HepG2 (cell line): ENCODE results near the gene PYY. TPM values are rescaled to one million over a fixed set of nuclear protein-coding genes. Genes with fewer than 3 reads are reported as not detected.
A peak's percentile ranks its signal among the peaks of the same experiment; 100 is the strongest.

Experiments
- ASH2L ChIP-seq: fragments of 300-600, 200-600 bp; sonication (generic); IDR thresholded peaks from 2 replicates; pipeline ENCODE4 v1.7.0; 2017; ENCODE audit warnings: low read depth, mild to moderate bottlenecking, moderate library complexity, mixed read lengths, low read length; ENCODE audit not compliant: insufficient read length
- BHLHE40 ChIP-seq: IDR thresholded peaks from 2 replicates; pipeline ENCODE4 v1.6.1; 2011; ENCODE audit warnings: low read length, improper control_type of control experiment
- KLF9 ChIP-seq: IDR thresholded peaks from 2 replicates; pipeline ENCODE4 v1.6.1; 2016; ENCODE audit warnings: low read depth
- KMT2B ChIP-seq: IDR thresholded peaks from 2 replicates; pipeline ENCODE4 v1.6.1; 2016; ENCODE audit warnings: missing genetic modification reagents, missing compliant biosample characterization
- MBNL3 ChIP-seq: fragments of 250-450 bp; sonication (Bioruptor Pico); conservative IDR thresholded peaks from 2 replicates; pipeline ENCODE4 v1.8.0; 2022; ENCODE audit warnings: mild to moderate bottlenecking, inconsistent platforms
- NR2F1 ChIP-seq, 2 experiments: fragments of 450-650 bp in 1 of 2; formaldehyde crosslinking in 1 of 2; IDR thresholded peaks; 2 replicates each; pipeline versions ENCODE4 v1.5.0 to v1.6.1; 2016 to 2020; ENCODE audit warnings: mild to moderate bottlenecking in 1 of 2, missing compliant biosample characterization in 1 of 2, missing genetic modification reagents in 1 of 2, moderate library complexity in 1 of 2
- NR2F6 ChIP-seq, 2 experiments: IDR thresholded peaks; 2 replicates each; pipeline ENCODE4 v1.6.1; 2016; ENCODE audit warnings: antibody characterized with exemption in 1 of 2, mild to moderate bottlenecking in 1 of 2
- PAX8 ChIP-seq: sonication (generic); formaldehyde crosslinking; IDR thresholded peaks from 2 replicates; pipeline ENCODE4 v1.8.0; 2022; ENCODE audit warnings: mild to moderate bottlenecking, missing genetic modification reagents, borderline replicate concordance
- PCBP1 ChIP-seq: fragments of 200-400 bp; formaldehyde crosslinking; IDR thresholded peaks from 2 replicates; pipeline ENCODE4 v1.6.1; 2017; ENCODE audit warnings: mild to moderate bottlenecking, low read depth, low read length, borderline replicate concordance
- SALL2 ChIP-seq: sonication (generic); formaldehyde crosslinking; IDR thresholded peaks from 2 replicates; pipeline ENCODE4 v1.8.1; 2023; ENCODE audit warnings: mild to moderate bottlenecking, missing genetic modification reagents, inconsistent platforms
- SOX6 ChIP-seq, 2 experiments: fragments of 450-650 bp in 1 of 2; sonication (generic) in 1 of 2; formaldehyde crosslinking in 1 of 2; IDR thresholded peaks; 2 replicates each; pipeline versions ENCODE4 v1.4.0 to v1.6.1; 2017 to 2020; ENCODE audit warnings: antibody characterized with exemption in 1 of 2, mild to moderate bottlenecking in 1 of 2, missing genetic modification reagents in 1 of 2
- TCF7 ChIP-seq: sonication (generic); IDR thresholded peaks from 2 replicates; pipeline ENCODE4 v1.6.1; 2016; ENCODE audit warnings: antibody characterized with exemption, low read depth
- TEAD2 ChIP-seq: sonication (generic); formaldehyde crosslinking; IDR thresholded peaks from 2 replicates; pipeline ENCODE4 v1.9.0; 2021; ENCODE audit warnings: missing genetic modification reagents
- ZC3H13 ChIP-seq: sonication (generic); formaldehyde crosslinking; IDR thresholded peaks from 2 replicates; pipeline ENCODE4 v1.8.1; 2023; ENCODE audit warnings: mild to moderate bottlenecking, missing genetic modification reagents, moderate library complexity
- ZNF263 ChIP-seq: sonication (generic); formaldehyde crosslinking; IDR thresholded peaks from 2 replicates; pipeline ENCODE4 v1.4.0; 2020; ENCODE audit warnings: missing genetic modification reagents
- ZNF292 ChIP-seq: sonication (generic); formaldehyde crosslinking; IDR thresholded peaks from 2 replicates; pipeline ENCODE4 v1.8.1; 2022; ENCODE audit warnings: mild to moderate bottlenecking, low read depth, missing genetic modification reagents, borderline replicate concordance
- ZNF678 ChIP-seq: sonication (generic); formaldehyde crosslinking; IDR thresholded peaks from 2 replicates; pipeline ENCODE4 v1.4.0; 2020; ENCODE audit warnings: mild to moderate bottlenecking, missing genetic modification reagents
- ZNF773 ChIP-seq: sonication (generic); formaldehyde crosslinking; IDR thresholded peaks from 2 replicates; pipeline ENCODE4 v1.4.0; 2020; ENCODE audit warnings: missing genetic modification reagents, borderline replicate concordance
- polyA plus RNA-seq, 8 experiments: library from polyadenylated mRNA; depleted of rRNA in 3 of 8; stranded (reverse) in 7 of 8; unstranded in 1 of 8; fragments of >200 nt; fragmentation: Illumina TruSeq in 4 of 8; extraction: Trizol in 4 of 8; gene quantifications; 2 replicates each; pipeline versions ENCODE4 v1.2.1 to v1.2.3, GENCODE V29; 2011 to 2016; ENCODE audit warnings: low read depth in 4 of 8, missing spikeins in 1 of 8, mixed read lengths in 1 of 8; ENCODE audit not compliant: insufficient read depth in 1 of 8
- total RNA-seq, 5 experiments: library from RNA; depleted of rRNA; stranded (reverse); fragments of >200 nt; fragmentation: Illumina TruSeq; extraction: Trizol; gene quantifications; 2 replicates each; pipeline ENCODE4 v1.2.3, GENCODE V29; 2016; ENCODE audit warnings: low read depth in 1 of 5
- TF ChIP-seq, protein P1 (sequence below): sonication (generic); formaldehyde crosslinking; IDR thresholded peaks from 2 replicates; pipeline ENCODE4 v1.5.1; 2020; ENCODE audit warnings: mild to moderate bottlenecking, missing genetic modification reagents, moderate library complexity
- TF ChIP-seq, protein P2 (sequence below): sonication (generic); formaldehyde crosslinking; IDR thresholded peaks from 2 replicates; pipeline ENCODE4 v1.5.0; 2020; ENCODE audit warnings: missing genetic modification reagents
- TF ChIP-seq, protein P3 (sequence below): sonication (generic); formaldehyde crosslinking; IDR thresholded peaks from 2 replicates; pipeline ENCODE4 v1.4.0; 2020; ENCODE audit warnings: mild to moderate bottlenecking, low read depth, missing genetic modification reagents
- TF ChIP-seq, protein P4 (sequence below): sonication (generic); formaldehyde crosslinking; IDR thresholded peaks from 2 replicates; pipeline ENCODE4 v1.5.0; 2020; ENCODE audit warnings: missing genetic modification reagents, mild to moderate bottlenecking, borderline replicate concordance

Gene PYY
- total and polyA plus RNA-seq, 2 of the 13 experiments (the other 11 are each of a cell fraction or from before 2014, with no cell fraction given) = 0.25 TPM; not detected in 1

DNA sequence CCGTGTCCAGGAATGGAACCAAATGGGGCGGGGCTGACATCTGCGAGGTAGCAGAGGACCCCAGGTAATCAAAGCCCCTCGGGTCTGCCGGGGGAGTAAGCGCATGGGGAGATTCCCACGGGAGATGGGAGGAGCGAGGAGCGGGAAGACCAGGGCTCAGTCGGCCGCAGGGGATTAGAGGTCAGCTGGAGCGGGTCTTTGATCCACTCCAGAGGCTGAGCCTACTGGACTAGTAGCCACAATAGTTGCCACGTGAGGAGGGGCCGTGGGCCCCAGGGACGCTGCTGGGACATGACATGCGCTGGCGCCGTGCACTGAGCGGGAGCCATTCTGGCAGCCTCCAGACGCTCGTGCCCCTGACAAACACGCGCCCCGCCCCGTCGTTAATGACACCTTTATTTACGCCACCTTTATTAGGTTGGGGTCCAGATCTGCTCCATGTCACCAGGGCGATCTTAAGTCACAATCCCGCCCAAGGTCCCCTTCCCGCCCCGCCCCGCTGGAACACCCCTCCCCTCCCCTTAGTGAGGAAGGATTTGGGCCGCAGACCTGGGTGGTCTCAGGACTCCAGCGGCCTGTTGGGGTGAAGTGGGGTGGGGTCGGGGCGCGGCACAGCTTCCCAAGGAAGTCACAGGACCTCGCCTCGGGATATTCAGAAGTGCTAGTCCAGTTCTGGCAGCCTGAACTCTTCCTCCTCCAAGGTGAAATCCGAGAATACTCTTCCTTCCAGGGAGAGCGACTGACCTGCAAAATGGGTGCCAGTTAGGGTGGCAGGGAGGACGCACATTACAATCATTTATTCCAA is 26.5 kb downstream of the PYY start (continued):
- TF ChIP-seq, protein P1, sequence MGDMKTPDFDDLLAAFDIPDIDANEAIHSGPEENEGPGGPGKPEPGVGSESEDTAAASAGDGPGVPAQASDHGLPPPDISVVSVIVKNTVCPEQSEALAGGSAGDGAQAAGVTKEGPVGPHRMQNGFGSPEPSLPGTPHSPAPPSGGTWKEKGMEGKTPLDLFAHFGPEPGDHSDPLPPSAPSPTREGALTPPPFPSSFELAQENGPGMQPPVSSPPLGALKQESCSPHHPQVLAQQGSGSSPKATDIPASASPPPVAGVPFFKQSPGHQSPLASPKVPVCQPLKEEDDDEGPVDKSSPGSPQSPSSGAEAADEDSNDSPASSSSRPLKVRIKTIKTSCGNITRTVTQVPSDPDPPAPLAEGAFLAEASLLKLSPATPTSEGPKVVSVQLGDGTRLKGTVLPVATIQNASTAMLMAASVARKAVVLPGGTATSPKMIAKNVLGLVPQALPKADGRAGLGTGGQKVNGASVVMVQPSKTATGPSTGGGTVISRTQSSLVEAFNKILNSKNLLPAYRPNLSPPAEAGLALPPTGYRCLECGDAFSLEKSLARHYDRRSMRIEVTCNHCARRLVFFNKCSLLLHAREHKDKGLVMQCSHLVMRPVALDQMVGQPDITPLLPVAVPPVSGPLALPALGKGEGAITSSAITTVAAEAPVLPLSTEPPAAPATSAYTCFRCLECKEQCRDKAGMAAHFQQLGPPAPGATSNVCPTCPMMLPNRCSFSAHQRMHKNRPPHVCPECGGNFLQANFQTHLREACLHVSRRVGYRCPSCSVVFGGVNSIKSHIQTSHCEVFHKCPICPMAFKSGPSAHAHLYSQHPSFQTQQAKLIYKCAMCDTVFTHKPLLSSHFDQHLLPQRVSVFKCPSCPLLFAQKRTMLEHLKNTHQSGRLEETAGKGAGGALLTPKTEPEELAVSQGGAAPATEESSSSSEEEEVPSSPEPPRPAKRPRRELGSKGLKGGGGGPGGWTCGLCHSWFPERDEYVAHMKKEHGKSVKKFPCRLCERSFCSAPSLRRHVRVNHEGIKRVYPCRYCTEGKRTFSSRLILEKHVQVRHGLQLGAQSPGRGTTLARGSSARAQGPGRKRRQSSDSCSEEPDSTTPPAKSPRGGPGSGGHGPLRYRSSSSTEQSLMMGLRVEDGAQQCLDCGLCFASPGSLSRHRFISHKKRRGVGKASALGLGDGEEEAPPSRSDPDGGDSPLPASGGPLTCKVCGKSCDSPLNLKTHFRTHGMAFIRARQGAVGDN (CRISPR knock-in tag) = peak; percentile 46; the same call in 1 of the 2 replicates
- no peak for TF ChIP-seq MBNL3 (CRISPR knock-in tag)
- peak in 1 of 2 experiments; percentile 50; a peak in 1 of 4 replicates for TF ChIP-seq NR2F1 (CRISPR knock-in tag; IDR thresholded peaks at IDR 0.05)
- TF ChIP-seq TCF7 = peak; percentile 62
- TF ChIP-seq SOX6 (IDR thresholded peaks at IDR 0.05) = no peak
- peak; percentile 77 for TF ChIP-seq SOX6 (CRISPR knock-in tag; IDR thresholded peaks at IDR 0.05)
- no peak for TF ChIP-seq ZC3H13 (CRISPR knock-in tag)
- TF ChIP-seq KLF9 (CRISPR knock-in tag) = no peak
- TF ChIP-seq, protein P2, sequence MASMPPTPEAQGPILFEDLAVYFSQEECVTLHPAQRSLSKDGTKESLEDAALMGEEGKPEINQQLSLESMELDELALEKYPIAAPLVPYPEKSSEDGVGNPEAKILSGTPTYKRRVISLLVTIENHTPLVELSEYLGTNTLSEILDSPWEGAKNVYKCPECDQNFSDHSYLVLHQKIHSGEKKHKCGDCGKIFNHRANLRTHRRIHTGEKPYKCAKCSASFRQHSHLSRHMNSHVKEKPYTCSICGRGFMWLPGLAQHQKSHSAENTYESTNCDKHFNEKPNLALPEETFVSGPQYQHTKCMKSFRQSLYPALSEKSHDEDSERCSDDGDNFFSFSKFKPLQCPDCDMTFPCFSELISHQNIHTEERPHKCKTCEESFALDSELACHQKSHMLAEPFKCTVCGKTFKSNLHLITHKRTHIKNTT (CRISPR knock-in tag) = no peak
- peak; percentile 88 for TF ChIP-seq BHLHE40
- no peak for TF ChIP-seq PCBP1
- TF ChIP-seq ZNF773 (CRISPR knock-in tag) = no peak
- peak; percentile 22; the same call in 1 of the 2 replicates for TF ChIP-seq NR2F6 (IDR thresholded peaks at IDR 0.05)
- TF ChIP-seq NR2F6 (CRISPR knock-in tag; IDR thresholded peaks at IDR 0.05) = 0 out of 2 replicates have a peak, but pooled peaks have one; percentile 14
- no peak for TF ChIP-seq ZNF292 (CRISPR knock-in tag)
- no peak for TF ChIP-seq PAX8 (CRISPR knock-in tag)
- no peak for TF ChIP-seq ASH2L
- no peak for TF ChIP-seq SALL2 (CRISPR knock-in tag)
- TF ChIP-seq, protein P3, sequence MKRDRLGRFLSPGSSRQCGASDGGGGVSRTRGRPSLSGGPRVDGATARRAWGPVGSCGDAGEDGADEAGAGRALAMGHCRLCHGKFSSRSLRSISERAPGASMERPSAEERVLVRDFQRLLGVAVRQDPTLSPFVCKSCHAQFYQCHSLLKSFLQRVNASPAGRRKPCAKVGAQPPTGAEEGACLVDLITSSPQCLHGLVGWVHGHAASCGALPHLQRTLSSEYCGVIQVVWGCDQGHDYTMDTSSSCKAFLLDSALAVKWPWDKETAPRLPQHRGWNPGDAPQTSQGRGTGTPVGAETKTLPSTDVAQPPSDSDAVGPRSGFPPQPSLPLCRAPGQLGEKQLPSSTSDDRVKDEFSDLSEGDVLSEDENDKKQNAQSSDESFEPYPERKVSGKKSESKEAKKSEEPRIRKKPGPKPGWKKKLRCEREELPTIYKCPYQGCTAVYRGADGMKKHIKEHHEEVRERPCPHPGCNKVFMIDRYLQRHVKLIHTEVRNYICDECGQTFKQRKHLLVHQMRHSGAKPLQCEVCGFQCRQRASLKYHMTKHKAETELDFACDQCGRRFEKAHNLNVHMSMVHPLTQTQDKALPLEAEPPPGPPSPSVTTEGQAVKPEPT (CRISPR knock-in tag) = no peak
- TF ChIP-seq, protein P4, sequence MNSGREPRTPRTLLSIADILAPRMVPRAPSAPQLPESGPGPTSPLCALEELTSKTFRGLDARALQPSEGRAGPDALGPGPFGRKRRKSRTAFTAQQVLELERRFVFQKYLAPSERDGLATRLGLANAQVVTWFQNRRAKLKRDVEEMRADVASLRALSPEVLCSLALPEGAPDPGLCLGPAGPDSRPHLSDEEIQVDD (CRISPR knock-in tag) = no peak
- no peak for TF ChIP-seq ZNF678 (CRISPR knock-in tag)
- TF ChIP-seq TEAD2 (CRISPR knock-in tag) = no peak
- TF ChIP-seq KMT2B (CRISPR knock-in tag) = no peak
- TF ChIP-seq ZNF263 (CRISPR knock-in tag) = peak; percentile 55; the same call in 1 of the 2 replicates
